ENCODE data around the gene YWHAQ.

- TF ChIP-seq CTCF (IDR thresholded peaks at IDR 0.05) (no peak), POLR2A (IDR thresholded peaks at IDR 0.05) (no peak)
Observed at GRCh38 chr2:9639000-9639602, 8.3 kb upstream of the YWHAQ start.

Measured in testis (tissue), 2 donors.